ENCODE results near the gene GNAI3. TPM values are rescaled to one million over a fixed set of nuclear protein-coding genes. Genes with fewer than 3 reads are reported as not detected.
A peak's percentile ranks its signal among the peaks of the same experiment; 100 is the strongest.

Gene GNAI3
- total RNA-seq, 1 experiment from 2014 or later = 20.2 TPM

- peak; percentile 85 for DNase-seq (ENCODE audit: low read depth)
Measured at GRCh38 chr1:109546311-109547109, 1.9 kb upstream of the GNAI3 start.

DNA sequence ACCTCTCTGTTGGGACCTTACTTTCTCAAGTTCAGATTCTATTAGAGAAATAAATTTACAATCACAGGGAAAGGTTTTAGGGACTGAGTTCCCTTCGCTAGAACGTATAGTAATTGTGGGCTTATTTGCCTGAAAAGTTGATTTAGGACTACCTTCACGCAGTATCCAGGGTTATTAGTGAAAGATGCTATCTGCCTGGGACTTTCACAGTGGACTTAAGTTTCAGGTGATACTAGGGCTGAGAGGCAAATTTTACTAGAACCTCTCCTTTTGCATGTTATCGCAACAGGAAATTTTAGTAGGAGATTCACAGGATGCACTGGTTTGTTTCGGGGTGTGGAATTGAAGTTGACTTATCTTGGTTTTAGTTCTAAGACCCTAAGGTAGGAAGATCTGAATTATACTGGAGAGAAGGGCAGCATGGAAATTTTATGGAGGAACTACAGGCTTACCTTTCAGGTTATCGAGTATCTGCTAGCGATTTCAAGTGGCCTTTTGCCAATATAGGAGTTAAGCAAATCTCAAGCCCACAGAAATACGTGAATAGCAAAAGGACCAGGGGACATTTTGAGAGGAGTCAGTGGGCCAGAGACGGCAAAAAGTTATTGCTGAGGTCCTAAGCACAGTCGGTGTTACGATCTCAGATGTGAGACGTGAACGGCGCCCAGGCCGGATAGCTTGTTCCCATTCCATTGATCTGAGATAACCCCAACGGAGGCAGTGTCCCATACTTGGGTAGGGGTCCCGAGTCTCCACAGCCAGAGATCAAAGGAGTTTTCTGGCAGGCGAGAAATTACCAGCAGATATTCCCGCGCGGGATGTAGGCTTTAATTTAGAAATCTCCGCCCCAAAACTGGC is 723 bp upstream of the GNAI3 start:
- no peak for DNase-seq (ENCODE audit: low read depth)

GRCh38 chr1:109556563-109556962 is 8.1 kb downstream of the GNAI3 start:
- no peak for DNase-seq (ENCODE audit: low read depth)

DNA sequence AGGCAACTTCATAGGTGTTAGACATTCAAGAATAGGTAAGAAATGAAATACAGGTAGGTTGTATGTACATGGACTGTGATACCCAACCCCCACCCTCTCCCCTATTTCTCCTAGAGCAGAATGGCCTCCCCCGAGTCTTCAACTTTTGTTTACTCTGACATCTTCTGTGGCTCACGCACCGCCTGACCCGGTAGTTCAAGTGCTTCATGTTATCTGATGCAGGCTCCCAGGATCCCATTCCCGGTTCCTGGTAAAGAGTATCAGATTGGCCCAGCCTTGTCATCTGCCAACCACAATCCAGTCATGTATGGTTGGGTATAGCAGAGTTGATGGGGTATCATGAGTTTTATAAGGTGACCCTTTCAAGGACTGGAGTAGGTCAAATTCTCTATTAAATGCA is 9.1 kb downstream of the GNAI3 start:
- DNase-seq (ENCODE audit: low read depth) = no peak

- no peak for DNase-seq (ENCODE audit: low read depth)
Measured at GRCh38 chr1:109559995-109560394, 11.6 kb downstream of the GNAI3 start.

DNA sequence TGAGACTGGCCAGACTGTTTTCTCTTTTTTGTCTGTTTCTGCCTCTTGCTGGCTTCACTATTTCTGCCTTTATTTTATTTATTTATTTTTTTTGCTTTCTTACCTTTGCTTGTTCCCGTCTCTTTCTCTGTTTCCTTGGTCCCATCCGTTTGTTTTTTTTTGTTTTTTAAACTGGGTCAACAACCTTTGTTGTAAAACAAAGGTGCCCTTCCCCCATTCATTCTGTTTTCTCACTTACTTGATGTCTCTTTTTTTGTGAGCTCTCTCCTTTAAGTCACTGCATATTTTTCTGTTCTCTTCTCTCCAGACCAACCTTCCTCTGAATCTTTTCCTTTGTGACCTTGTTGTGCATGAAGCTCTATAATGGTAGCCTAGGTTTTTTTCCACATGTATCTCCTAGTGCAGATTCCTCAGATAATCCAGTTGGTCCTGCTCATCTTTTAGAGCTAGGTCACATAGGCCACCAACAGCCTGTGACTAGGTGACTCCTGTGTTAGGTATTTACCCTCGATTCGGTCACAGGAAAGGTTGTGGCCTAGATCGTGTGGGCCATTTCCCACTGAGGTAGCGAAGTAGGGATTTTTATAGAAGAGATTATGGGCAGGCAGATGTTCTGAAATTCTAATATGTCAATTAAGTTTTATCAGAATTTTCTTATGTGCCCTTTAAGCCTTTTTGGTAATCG is 15.9 kb downstream of the GNAI3 start:
- DNase-seq (ENCODE audit: low read depth) = no peak

DNA sequence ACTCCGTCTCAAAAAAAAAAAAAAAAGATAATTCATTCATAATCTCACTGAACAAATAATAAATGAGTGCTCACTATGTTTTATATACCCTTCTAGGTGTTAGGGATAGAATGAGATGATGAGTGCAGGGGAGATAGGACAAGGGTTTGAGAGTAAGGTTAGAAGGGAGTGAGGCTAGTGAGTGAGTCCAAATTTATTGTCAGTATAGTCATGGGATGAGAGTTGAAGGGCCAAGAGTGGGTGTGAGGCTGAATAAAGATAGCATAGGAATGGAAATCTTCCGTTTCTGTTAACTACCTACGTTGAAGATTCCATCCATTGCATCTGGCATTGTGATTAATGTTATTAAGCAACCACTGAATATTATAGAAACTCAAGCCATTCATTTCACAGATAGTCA is 16.8 kb downstream of the GNAI3 start:
- no peak for DNase-seq (ENCODE audit: low read depth)

GRCh38 chr1:109566982-109567381 is 18.6 kb downstream of the GNAI3 start:
- no peak for DNase-seq (ENCODE audit: low read depth)

DNA sequence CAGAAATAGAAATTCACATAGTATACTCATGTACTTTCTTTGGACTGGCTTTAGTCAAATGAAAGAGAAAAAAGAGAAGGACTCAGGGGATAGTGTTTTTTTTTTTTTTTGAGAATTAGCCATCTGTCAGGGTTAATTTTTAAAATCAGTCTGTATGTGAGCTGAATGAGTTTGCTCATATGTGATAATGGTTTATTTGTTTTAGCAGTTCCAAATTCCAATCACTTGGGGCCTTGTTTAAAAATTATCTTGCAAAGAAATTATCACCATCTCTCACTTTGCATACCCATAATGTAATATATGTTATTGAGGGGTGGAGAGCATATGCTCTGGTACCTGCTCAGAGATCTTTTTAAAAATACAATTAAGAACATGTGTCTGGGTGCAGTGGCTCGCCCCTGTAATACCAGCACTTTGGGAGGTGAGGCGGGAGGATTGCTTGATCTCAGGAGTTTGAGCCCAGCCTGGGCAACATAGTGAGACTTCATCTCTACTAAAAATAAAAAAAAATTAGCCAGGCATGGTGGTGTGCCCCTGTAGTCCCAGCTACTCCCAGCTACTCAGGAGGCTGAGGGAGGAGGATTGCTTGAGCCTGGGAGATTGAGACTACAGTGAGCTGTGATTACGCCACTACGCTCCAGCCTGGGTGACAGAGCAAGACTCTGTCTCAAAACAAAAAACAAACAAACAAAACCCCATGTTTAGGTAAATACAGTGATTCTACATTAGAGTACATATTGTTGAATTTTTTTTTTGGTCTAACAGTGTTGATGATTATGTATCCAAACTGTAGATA is 19.7 kb downstream of the GNAI3 start:
- no peak for DNase-seq (ENCODE audit: low read depth)

DNA sequence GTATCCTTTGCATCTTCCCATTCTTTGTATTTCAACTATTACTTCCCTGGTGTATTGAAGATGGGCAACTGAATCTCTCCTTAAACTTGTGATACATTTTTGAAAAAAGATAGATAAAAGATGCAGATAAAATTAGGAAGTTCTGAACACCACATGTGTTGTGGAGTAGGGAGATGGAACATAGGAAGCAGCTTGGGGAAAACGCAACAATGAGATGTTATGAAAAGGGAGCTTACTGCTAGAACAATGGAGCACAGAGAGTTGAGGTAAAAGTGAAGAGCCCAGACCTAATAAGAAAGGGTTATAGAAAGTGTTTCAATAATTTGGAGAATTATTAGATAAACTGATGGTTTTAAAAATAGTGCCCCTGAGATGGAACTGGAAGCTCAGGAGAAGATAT is 20.9 kb downstream of the GNAI3 start:
- no peak for DNase-seq (ENCODE audit: low read depth)

GRCh38 chr1:109570414-109570813 is 22.0 kb downstream of the GNAI3 start:
- no peak for DNase-seq (ENCODE audit: low read depth)

DNA sequence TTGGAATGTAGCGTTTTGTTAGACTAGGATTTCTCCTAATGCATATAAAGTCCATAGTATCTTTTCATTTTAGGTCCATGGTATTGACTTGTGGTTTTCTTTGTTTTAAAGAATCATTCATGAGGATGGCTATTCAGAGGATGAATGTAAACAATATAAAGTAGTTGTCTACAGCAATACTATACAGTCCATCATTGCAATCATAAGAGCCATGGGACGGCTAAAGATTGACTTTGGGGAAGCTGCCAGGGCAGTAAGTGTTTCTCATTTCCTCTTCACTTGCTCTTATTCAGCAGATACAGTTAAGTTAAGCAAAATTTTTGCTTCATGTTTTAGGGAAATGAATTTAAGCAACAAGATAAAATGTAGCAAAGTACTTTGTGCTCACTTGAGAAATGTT is 25.4 kb downstream of the GNAI3 start:
- no peak for DNase-seq (ENCODE audit: low read depth)

DNA sequence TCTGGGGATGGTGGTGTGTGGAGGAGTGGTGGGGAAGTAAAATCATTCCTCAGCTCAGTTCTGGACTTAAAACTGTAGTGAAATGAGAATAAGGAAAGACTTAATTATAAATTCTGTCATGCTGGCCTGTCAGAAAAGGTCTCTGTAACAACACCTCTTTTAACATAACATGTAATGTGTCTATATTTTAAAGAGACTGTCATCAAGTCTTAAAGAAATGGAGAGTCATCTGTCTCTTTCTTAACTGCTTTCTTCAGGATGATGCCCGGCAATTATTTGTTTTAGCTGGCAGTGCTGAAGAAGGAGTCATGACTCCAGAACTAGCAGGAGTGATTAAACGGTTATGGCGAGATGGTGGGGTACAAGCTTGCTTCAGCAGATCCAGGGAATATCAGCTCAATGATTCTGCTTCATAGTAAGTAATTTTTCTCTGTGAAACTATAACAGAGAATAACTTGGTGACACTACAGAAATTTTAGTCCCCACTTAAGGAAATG is 30.6 kb downstream of the GNAI3 start:
- no peak for DNase-seq (ENCODE audit: low read depth)

DNA sequence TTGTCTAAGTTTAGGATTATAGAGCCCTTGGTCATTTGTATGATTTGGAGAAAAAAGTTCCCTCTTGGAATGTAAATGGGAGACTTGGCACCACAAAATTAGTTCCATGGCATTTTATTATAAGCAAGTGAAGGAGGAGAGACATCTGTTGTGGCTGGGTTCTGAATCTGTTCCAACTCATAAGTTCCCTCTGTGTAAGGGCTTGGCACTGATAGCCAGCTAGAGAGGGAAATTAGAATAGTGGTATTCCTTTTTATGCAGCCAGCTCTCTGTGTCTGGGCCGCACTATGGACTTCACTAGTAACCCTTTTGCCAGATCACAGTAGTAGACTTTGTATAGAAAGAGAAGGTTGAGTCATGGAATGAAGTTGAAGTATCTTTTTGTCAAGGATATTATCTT is 31.1 kb downstream of the GNAI3 start:
- DNase-seq (ENCODE audit: low read depth) = peak; percentile 48

GRCh38 chr1:109582021-109582420 is 33.6 kb downstream of the GNAI3 start:
- DNase-seq (ENCODE audit: low read depth) = no peak

DNA sequence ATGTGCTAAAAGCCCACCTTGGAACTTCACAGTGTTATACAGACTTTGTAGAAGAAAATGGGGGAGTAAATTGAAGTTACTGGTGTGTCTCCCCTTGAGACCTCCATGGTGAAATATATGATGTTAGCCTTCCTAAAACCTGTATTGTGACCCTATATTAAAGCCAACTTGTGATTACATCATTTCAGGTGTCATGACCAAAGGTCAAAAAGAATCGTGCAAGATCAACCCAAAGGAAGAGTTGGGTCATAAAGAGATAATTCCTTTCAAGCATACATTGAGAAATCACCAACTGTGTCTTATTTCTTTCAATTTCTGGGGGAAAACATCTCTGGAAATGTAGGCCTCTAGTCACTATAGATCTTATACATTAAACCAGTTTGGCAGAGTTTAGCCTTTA is 36.4 kb downstream of the GNAI3 start:
- no peak for DNase-seq (ENCODE audit: low read depth)

DNA sequence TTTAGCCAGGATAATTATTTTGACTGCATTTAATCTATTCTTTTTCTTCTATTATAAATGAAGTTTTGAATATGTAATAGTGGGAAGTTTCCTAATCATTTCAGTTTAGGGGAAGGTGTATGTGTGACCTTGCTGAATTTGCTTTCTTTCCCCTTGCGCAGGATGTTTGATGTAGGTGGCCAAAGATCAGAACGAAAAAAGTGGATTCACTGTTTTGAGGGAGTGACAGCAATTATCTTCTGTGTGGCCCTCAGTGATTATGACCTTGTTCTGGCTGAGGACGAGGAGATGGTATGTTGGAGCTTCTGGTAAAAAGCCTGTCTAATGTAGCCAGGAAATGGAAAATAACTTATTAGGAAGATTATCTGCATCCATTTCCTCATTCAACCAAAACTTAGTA is 37.6 kb downstream of the GNAI3 start:
- no peak for DNase-seq (ENCODE audit: low read depth)

- DNase-seq (ENCODE audit: low read depth) = no peak
Measured at GRCh38 chr1:109589177-109589576, 40.8 kb downstream of the GNAI3 start.

DNA sequence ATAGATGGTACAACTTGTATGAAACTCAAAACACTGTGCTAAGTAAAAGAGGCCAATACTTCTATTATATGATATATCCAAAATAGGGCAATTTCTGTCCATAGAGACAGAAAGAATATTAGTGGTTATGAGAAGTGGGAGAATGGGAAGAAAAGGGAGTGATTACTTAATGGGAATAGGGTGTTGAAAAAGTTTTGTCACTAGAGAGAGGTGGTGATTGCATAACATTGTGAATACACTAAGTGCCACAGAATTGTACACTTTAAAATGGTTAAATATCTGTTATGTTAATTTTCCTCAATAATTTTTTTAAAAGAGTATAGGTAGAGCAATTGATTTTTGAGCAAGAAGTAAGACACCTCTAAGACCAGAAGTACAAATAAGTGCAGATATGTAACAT is 41.3 kb downstream of the GNAI3 start:
- DNase-seq (ENCODE audit: low read depth) = no peak

- no peak for DNase-seq (ENCODE audit: low read depth)
Measured at GRCh38 chr1:109592916-109593315, 44.5 kb downstream of the GNAI3 start.

GRCh38 chr1:109595531-109595930 is 47.1 kb downstream of the GNAI3 start:
- no peak for DNase-seq (ENCODE audit: low read depth)

GRCh38 chr1:109598156-109598555 is 49.7 kb downstream of the GNAI3 start:
- DNase-seq (ENCODE audit: low read depth) = no peak
